GM12864 (cell line): ENCODE results near the gene SMAP2.

Source experiments
- DNase-seq: peaks from one replicate; pipeline ENCODE4 v3.0.0-alpha.2; 2011; ENCODE audit warnings: low read depth
- H3K4me3 ChIP-seq: 2 replicates; pipeline ENCODE4 v1.5.1; 2011; ENCODE audit warnings: mild to moderate bottlenecking, low read depth, low read length, control low read depth
- CTCF ChIP-seq: IDR thresholded peaks from 2 replicates; pipeline ENCODE4 v1.5.1; 2011; ENCODE audit warnings: low read depth, mild to moderate bottlenecking, moderate library complexity, low read length, control low read depth, inconsistent platforms; ENCODE audit errors: missing control alignments

SMAP2 gene

GRCh38 chr1:40357625-40358024 is 15.9 kb upstream of the SMAP2 start:
- DNase-seq, result no peak
- no peak overlapping the region for H3K4me3 ChIP-seq
- no peak for TF ChIP-seq CTCF

DNA sequence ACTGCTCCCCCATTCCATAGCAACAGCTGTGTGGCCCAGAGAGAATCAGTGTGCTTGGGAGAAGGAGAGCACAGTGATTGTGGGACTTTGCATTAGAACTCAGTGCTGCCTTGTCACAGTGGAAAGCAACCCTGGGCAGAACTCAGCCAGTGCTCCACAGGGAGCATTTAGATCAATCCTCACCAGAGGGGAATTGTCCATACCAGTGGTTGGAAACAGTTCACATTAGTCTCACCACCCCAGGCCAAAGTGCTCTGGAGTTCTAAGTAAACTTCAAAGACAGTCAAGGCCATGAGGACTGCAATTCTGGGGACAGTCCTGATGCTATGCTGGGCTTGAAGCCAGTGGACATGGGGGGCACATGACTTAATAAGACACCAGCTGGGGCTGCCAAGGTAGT is 12.9 kb upstream of the SMAP2 start:
- no peak for TF ChIP-seq CTCF
- no peak overlapping the region for H3K4me3 ChIP-seq
- DNase-seq, result no peak

GRCh38 chr1:40361201-40361600 is 12.3 kb upstream of the SMAP2 start:
- no peak for TF ChIP-seq CTCF
- no peak for DNase-seq
- H3K4me3 ChIP-seq, result no peak overlapping the region

- no peak overlapping the region for H3K4me3 ChIP-seq
- no peak for TF ChIP-seq CTCF
These were observed 11.9 kb upstream of the SMAP2 start for GRCh38 chr1:40361637-40362036.

DNA sequence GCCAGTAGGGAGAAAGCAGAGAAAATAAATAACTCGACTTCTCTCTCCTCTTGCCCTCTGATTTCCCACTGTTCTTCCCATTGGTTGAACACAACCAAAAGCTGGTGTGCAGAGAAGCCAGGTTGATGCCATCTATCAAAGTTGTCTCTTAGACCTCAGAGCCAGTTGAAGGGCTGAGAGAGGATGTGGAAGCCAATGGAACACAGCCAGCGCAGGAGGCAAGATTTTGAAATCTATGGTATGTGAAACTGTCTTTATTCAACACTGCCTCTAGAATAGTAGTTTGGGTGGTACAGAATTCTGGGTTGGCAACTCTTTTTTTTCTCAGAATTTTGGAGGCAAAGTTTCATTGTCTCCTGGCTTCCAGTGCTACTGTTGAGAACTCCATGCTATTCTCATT is 11.3 kb upstream of the SMAP2 start:
- TF ChIP-seq CTCF, result no peak
- no peak for DNase-seq
- H3K4me3 ChIP-seq, result no peak overlapping the region

More at GRCh38 chr1:40361637-40362036, 11.9 kb upstream of the SMAP2 start:
- DNase-seq, result no peak

GRCh38 chr1:40362699-40363098 is 10.8 kb upstream of the SMAP2 start:
- H3K4me3 ChIP-seq, result no peak overlapping the region
- no peak for TF ChIP-seq CTCF
- no peak for DNase-seq

DNA sequence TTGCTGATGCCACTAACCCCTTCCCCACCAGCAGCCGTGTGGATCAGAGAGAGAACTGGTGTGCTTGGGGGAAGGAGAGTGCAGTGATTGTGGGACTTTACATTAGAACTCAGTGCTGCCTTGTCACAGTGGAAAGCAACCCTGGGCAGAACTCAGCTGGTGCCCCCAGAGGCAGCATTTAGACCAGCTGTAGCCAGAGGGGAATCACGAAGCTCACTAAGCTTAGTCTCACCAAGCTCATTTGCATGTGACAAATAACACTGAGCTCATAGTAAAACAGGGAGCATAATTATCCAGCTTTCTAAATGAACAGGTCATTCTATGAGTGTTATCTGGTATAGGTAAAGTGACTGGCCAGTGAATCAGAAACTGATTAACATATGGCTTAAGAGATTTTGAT is 9.8 kb upstream of the SMAP2 start:
- no peak overlapping the region for H3K4me3 ChIP-seq
- peak; percentile 50 for TF ChIP-seq CTCF
- no peak for DNase-seq
